HCT116 (cell line): ENCODE data around the gene CCDC30. TPM values are rescaled to one million over a fixed set of nuclear protein-coding genes. Genes with fewer than 3 reads are reported as not detected.

Experiments
- ATAC-seq: fragments of 200-7000 bp; cut with Tn5 transposase; 2 replicates; pipeline ENCODE4 v1.9.1; 2020; ENCODE audit warnings: mild to moderate bottlenecking, moderate library complexity
- BruUV-seq: library from RNA; stranded (reverse); fragments of 400-500 nt; replicated peaks from 2 replicates; lab custom pipeline; 2021; lab: Mats Ljungman, UMichigan
- CTCF ChIA-PET: fragments of 300-600 bp; sonication (Branson Sonifier 250); formaldehyde crosslinking; loops from one replicate; lab custom pipeline; 2021; ENCODE audit warnings: antibody characterized with exemption; lab: Charles Lee
- POLR2A ChIA-PET: fragments of 300-600, 350-600 bp; sonication (Branson Sonifier 250); formaldehyde crosslinking; loops from one replicate; lab custom pipeline; 2021; ENCODE audit warnings: antibody characterized with exemption; lab: Charles Lee
- RAD21 ChIA-PET, 2 experiments: fragments of 300-600 bp; sonication (Branson Sonifier 250); formaldehyde crosslinking; loops; one replicate each; lab custom pipeline; 2023; ENCODE audit warnings: low total read pairs in 2 of 2; ENCODE audit not compliant: uncharacterized antibody in 2 of 2, unreplicated experiment in 2 of 2, low non-redundant PET in 1 of 2; lab: Charles Lee
- DNase-seq: peaks from one replicate; pipeline ENCODE4 v3.0.0-alpha.2; 2010; ENCODE audit warnings: low read depth, low spot score
- H2AFZ ChIP-seq: fragments of 200-600 bp; shearing (Covaris generic), sonication (generic); 2 replicates; pipeline ENCODE4 v1.6.1; 2017; ENCODE audit warnings: low read depth, mixed run types, mixed read lengths, antibody characterized with exemption, low read length; ENCODE audit not compliant: poor library complexity, severe bottlenecking
- H3K27ac ChIP-seq: 2 replicates; pipeline ENCODE4 v1.5.1; 2012; ENCODE audit warnings: low read depth, low read length
- H3K27me3 ChIP-seq: fragments of 200-600 bp; sonication (generic); 2 replicates; pipeline ENCODE4 v1.6.1; 2016; ENCODE audit warnings: mixed run types, low read length, mixed read lengths; ENCODE audit not compliant: insufficient read depth
- H3K36me3 ChIP-seq, 2 experiments: fragments of 200-500 bp in 1 of 2; fragments of 200-600 bp in 1 of 2; sonication (Bioruptor generic) in 1 of 2; sonication (generic) in 1 of 2; 2 replicates each; pipeline versions ENCODE4 v1.5.1 to v1.6.1; 2014 to 2016; ENCODE audit warnings: low read length in 2 of 2, inconsistent platforms in 1 of 2, mixed read lengths in 1 of 2, mixed run types in 1 of 2; ENCODE audit not compliant: insufficient read depth in 2 of 2, control insufficient read depth in 1 of 2
- H3K4me1 ChIP-seq, 2 experiments: fragments of 200-600 bp in 1 of 2; sonication (generic) in 1 of 2; 2 replicates each; pipeline versions ENCODE4 v1.5.1 to v1.6.1; 2012 to 2017; ENCODE audit warnings: low read length in 2 of 2, inconsistent platforms in 1 of 2, mild to moderate bottlenecking in 1 of 2, mixed read lengths in 1 of 2, mixed run types in 1 of 2, moderate library complexity in 1 of 2; ENCODE audit not compliant: insufficient read depth in 2 of 2, control insufficient read depth in 1 of 2
- H3K4me2 ChIP-seq: fragments of 200-600 bp; sonication (generic); 2 replicates; pipeline ENCODE4 v1.6.1; 2017; ENCODE audit warnings: mixed run types, low read length, mixed read lengths
- H3K4me3 ChIP-seq, 2 experiments: fragments of 200-600 bp in 1 of 2; sonication (generic) in 1 of 2; replicated peaks in 1 of 2; 2 replicates each; pipeline ENCODE4 v1.5.1; 2011 to 2016; ENCODE audit warnings: low read length in 2 of 2, control low read depth in 1 of 2, low read depth in 1 of 2, mild to moderate bottlenecking in 1 of 2, mixed read lengths in 1 of 2, mixed run types in 1 of 2
- H3K79me2 ChIP-seq: fragments of 200-600 bp; sonication (generic); 2 replicates; pipeline ENCODE4 v1.6.1; 2017; ENCODE audit warnings: mild to moderate bottlenecking, mixed run types, low read length, moderate library complexity, mixed read lengths; ENCODE audit not compliant: insufficient read depth
- H3K9ac ChIP-seq: fragments of 200-600 bp; sonication (generic); 2 replicates; pipeline ENCODE4 v1.6.1; 2016; ENCODE audit warnings: low read length, mixed read lengths
- H3K9me2 ChIP-seq: fragments of 200-600 bp; sonication (generic), shearing (Covaris generic); 2 replicates; pipeline ENCODE4 v1.6.1; 2017; ENCODE audit warnings: mixed run types, mild to moderate bottlenecking, moderate library complexity; ENCODE audit not compliant: insufficient read depth
- H3K9me3 ChIP-seq, 2 experiments: fragments of 200-500 bp in 1 of 2; fragments of 200-600 bp in 1 of 2; sonication (Bioruptor generic) in 1 of 2; sonication (generic) in 1 of 2; 2 replicates each; pipeline ENCODE4 v1.6.1; 2014 to 2017; ENCODE audit warnings: low read length in 2 of 2, mixed read lengths in 2 of 2, inconsistent platforms in 1 of 2, low read depth in 1 of 2, mild to moderate bottlenecking in 1 of 2, mixed run types in 1 of 2, moderate library complexity in 1 of 2; ENCODE audit not compliant: control insufficient read depth in 1 of 2, insufficient read depth in 1 of 2
- H4K20me1 ChIP-seq: fragments of 200-600 bp; sonication (generic), shearing (Covaris generic); 2 replicates; pipeline ENCODE4 v1.6.1; 2017; ENCODE audit warnings: mixed run types, mild to moderate bottlenecking, moderate library complexity; ENCODE audit not compliant: insufficient read depth
- CBX3 ChIP-seq: IDR thresholded peaks from 2 replicates; pipeline ENCODE4 v1.6.1; 2012; ENCODE audit warnings: low read depth
- CEBPB ChIP-seq: IDR thresholded peaks from 2 replicates; pipeline ENCODE4 v1.6.1; 2012; ENCODE audit warnings: low read depth
- FOSL1 ChIP-seq: IDR thresholded peaks from 2 replicates; pipeline ENCODE4 v1.6.1; 2012; ENCODE audit warnings: low read depth
- JUND ChIP-seq: IDR thresholded peaks from 2 replicates; pipeline ENCODE4 v1.6.1; 2012
- POLR2AphosphoS5 ChIP-seq: IDR thresholded peaks from 2 replicates; pipeline ENCODE4 v1.6.1; 2011; ENCODE audit warnings: mild to moderate bottlenecking, low read depth, low read length, moderate library complexity
- RAD21 ChIP-seq: IDR thresholded peaks from 2 replicates; pipeline ENCODE4 v1.6.1; 2012; ENCODE audit warnings: low read depth, mild to moderate bottlenecking
- SP1 ChIP-seq: IDR thresholded peaks from 2 replicates; pipeline ENCODE4 v1.6.1; 2012; ENCODE audit warnings: low read depth
- SRF ChIP-seq: IDR thresholded peaks from 2 replicates; pipeline ENCODE4 v1.6.1; 2012; ENCODE audit warnings: low read depth
- YY1 ChIP-seq: IDR thresholded peaks from 2 replicates; pipeline ENCODE4 v1.6.1; 2011; ENCODE audit warnings: low read length, low read depth, moderate library complexity, mild to moderate bottlenecking; ENCODE audit not compliant: insufficient replicate concordance; ENCODE audit errors: extremely low read depth
- ZNF274 ChIP-seq: fragments of 200-500 bp; sonication (Bioruptor generic); IDR thresholded peaks from 2 replicates; pipeline ENCODE4 v1.6.1; 2014; ENCODE audit warnings: mild to moderate bottlenecking, low read depth, low read length, inconsistent platforms
- intact Hi-C: fragments of 100-400 bp; cut with micrococcal nuclease; formaldehyde crosslinking; loops from 2 replicates; pipeline ENCODE4 v1.10.0; 2022
- total RNA-seq: library from RNA; stranded (reverse); gene quantifications from one replicate; pipeline ENCODE4 v1.2.1, GENCODE V29; 2021; ENCODE audit not compliant: unreplicated experiment
- TF ChIP-seq, protein P1 (sequence below): IDR thresholded peaks from 2 replicates; pipeline ENCODE4 v1.6.1; 2011; ENCODE audit warnings: mild to moderate bottlenecking, low read length, moderate library complexity; ENCODE audit not compliant: insufficient replicate concordance; ENCODE audit errors: extremely low read depth
- TF ChIP-seq, protein P2 (sequence below): IDR thresholded peaks from 2 replicates; pipeline ENCODE4 v1.6.1; 2012; ENCODE audit warnings: low read depth

Gene CCDC30
- total RNA-seq, 1 experiment from 2014 or later = 2.0 TPM

DNA sequence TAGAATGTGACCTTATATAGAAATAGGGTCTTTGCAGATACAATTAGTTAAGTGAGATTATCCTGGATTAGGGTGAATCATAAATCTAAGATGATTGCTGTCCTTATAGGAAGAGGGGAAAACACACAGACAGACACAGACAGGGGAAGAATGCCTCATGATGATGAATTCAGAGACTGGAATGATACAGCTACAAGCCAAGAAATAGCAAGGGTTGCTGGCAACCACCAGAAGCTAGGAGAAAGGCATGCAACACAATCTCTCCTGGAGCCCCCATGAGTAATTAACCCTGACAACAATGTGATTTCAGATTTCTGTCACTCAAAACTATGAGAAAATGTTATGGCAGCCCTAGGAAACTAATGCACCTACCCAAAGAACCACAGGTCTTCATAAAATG is 176.0 kb downstream of the CCDC30 start:
- Histone ChIP-seq H3K4me2 (no peak overlapping the region), H3K9me2 (no peaks in the 10 kb centered on the region), H3K4me3 (no peak overlapping the region), H3K4me1 (no peaks in the 10 kb centered on the region), H3K27me3 (no peaks in the 10 kb centered on the region), H3K9me3 (no peaks in the 10 kb centered on the region)
- POLR2A ChIA-PET = no interaction called here
- intact Hi-C loops = no loop called here
- no TSS peak for BruUV-seq
- TF ChIP-seq, protein P1, sequence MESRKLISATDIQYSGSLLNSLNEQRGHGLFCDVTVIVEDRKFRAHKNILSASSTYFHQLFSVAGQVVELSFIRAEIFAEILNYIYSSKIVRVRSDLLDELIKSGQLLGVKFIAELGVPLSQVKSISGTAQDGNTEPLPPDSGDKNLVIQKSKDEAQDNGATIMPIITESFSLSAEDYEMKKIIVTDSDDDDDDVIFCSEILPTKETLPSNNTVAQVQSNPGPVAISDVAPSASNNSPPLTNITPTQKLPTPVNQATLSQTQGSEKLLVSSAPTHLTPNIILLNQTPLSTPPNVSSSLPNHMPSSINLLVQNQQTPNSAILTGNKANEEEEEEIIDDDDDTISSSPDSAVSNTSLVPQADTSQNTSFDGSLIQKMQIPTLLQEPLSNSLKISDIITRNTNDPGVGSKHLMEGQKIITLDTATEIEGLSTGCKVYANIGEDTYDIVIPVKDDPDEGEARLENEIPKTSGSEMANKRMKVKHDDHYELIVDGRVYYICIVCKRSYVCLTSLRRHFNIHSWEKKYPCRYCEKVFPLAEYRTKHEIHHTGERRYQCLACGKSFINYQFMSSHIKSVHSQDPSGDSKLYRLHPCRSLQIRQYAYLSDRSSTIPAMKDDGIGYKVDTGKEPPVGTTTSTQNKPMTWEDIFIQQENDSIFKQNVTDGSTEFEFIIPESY = no peak
- TF ChIP-seq ZNF274 (no peak), FOSL1 (no peak), CEBPB (no peak), POLR2AphosphoS5 (no peak), YY1 (no peak), RAD21 (no peak), CBX3 (no peak), SRF (no peak), SP1 (no peak), JUND (no peak)
- TF ChIP-seq, protein P2, sequence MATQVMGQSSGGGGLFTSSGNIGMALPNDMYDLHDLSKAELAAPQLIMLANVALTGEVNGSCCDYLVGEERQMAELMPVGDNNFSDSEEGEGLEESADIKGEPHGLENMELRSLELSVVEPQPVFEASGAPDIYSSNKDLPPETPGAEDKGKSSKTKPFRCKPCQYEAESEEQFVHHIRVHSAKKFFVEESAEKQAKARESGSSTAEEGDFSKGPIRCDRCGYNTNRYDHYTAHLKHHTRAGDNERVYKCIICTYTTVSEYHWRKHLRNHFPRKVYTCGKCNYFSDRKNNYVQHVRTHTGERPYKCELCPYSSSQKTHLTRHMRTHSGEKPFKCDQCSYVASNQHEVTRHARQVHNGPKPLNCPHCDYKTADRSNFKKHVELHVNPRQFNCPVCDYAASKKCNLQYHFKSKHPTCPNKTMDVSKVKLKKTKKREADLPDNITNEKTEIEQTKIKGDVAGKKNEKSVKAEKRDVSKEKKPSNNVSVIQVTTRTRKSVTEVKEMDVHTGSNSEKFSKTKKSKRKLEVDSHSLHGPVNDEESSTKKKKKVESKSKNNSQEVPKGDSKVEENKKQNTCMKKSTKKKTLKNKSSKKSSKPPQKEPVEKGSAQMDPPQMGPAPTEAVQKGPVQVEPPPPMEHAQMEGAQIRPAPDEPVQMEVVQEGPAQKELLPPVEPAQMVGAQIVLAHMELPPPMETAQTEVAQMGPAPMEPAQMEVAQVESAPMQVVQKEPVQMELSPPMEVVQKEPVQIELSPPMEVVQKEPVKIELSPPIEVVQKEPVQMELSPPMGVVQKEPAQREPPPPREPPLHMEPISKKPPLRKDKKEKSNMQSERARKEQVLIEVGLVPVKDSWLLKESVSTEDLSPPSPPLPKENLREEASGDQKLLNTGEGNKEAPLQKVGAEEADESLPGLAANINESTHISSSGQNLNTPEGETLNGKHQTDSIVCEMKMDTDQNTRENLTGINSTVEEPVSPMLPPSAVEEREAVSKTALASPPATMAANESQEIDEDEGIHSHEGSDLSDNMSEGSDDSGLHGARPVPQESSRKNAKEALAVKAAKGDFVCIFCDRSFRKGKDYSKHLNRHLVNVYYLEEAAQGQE = no peak
- TF ChIP-seq, all 23 proteins: peak for 0
- no peak overlapping the region for H2AFZ ChIP-seq
- no peak overlapping the region for H3K9ac ChIP-seq
- DNase-seq = no peak
- ATAC-seq = no peak
- H3K36me3 ChIP-seq = no peaks in the 10 kb centered on the region
- H4K20me1 ChIP-seq = no peaks in the 10 kb centered on the region
- H3K79me2 ChIP-seq = no peaks in the 10 kb centered on the region
- CTCF ChIA-PET = no interaction called here
- H3K27ac ChIP-seq = no peak overlapping the region
- RAD21 ChIA-PET = interaction anchor here in 1 of 2 experiments (0.6 kb wide), 1 partner anchor 40 kb away, joined by 3 read pairs; no protein-coding TSS in a partner anchor
